HepG2 (cell line): Measurements from ENCODE around the gene GRIP1. TPM values are rescaled to one million over a fixed set of nuclear protein-coding genes. Genes with fewer than 3 reads are reported as not detected.

ENCODE experiments used
- DNMT1 ChIP-seq: sonication (generic); formaldehyde crosslinking; IDR thresholded peaks from 2 replicates; pipeline ENCODE4 v1.5.1; 2020; ENCODE audit warnings: mild to moderate bottlenecking, missing genetic modification reagents
- FOXK2 ChIP-seq: fragments of 450-650 bp; IDR thresholded peaks from 2 replicates; pipeline ENCODE4 v1.6.1; 2016
- GFI1 ChIP-seq: sonication (generic); formaldehyde crosslinking; IDR thresholded peaks from 2 replicates; pipeline ENCODE4 v1.5.0; 2020; ENCODE audit warnings: missing genetic modification reagents, mild to moderate bottlenecking, borderline replicate concordance
- KLF15 ChIP-seq: sonication (generic); formaldehyde crosslinking; IDR thresholded peaks from 2 replicates; pipeline ENCODE4 v1.8.1; 2023; ENCODE audit warnings: borderline replicate concordance, mild to moderate bottlenecking, inconsistent platforms, missing genetic modification reagents, mixed read lengths
- PAX8 ChIP-seq: sonication (generic); formaldehyde crosslinking; IDR thresholded peaks from 2 replicates; pipeline ENCODE4 v1.8.0; 2022; ENCODE audit warnings: mild to moderate bottlenecking, missing genetic modification reagents, borderline replicate concordance
- TRAFD1 ChIP-seq: sonication (generic); formaldehyde crosslinking; IDR thresholded peaks from 2 replicates; pipeline ENCODE4 v1.5.1; 2020; ENCODE audit warnings: missing genetic modification reagents, mild to moderate bottlenecking, borderline replicate concordance
- ZFP36L1 ChIP-seq: sonication (generic); formaldehyde crosslinking; IDR thresholded peaks from 2 replicates; pipeline ENCODE4 v1.8.0; 2022; ENCODE audit warnings: mild to moderate bottlenecking, missing genetic modification reagents, moderate library complexity
- ZNF562 ChIP-seq: sonication (generic); formaldehyde crosslinking; IDR thresholded peaks from 2 replicates; pipeline ENCODE4 v1.8.0; 2022; ENCODE audit warnings: missing genetic modification reagents, borderline replicate concordance
- ZNF569 ChIP-seq: sonication (generic); formaldehyde crosslinking; IDR thresholded peaks from 2 replicates; pipeline ENCODE4 v1.5.0; 2020; ENCODE audit warnings: mild to moderate bottlenecking, missing genetic modification reagents, moderate library complexity, borderline replicate concordance
- ZNF703 ChIP-seq: sonication (generic); formaldehyde crosslinking; IDR thresholded peaks from 2 replicates; pipeline ENCODE4 v1.5.1; 2020; ENCODE audit warnings: missing genetic modification reagents, mild to moderate bottlenecking, moderate library complexity, borderline replicate concordance
- ZNF788 ChIP-seq: sonication (generic); formaldehyde crosslinking; IDR thresholded peaks from 2 replicates; pipeline ENCODE4 v1.5.0; 2020; ENCODE audit warnings: mild to moderate bottlenecking, missing genetic modification reagents, borderline replicate concordance
- polyA plus RNA-seq, 8 experiments: library from polyadenylated mRNA; depleted of rRNA in 3 of 8; stranded (reverse) in 7 of 8; unstranded in 1 of 8; fragments of >200 nt; fragmentation: Illumina TruSeq in 4 of 8; extraction: Trizol in 4 of 8; gene quantifications; 2 replicates each; pipeline versions ENCODE4 v1.2.1 to v1.2.3, GENCODE V29; 2011 to 2016; ENCODE audit warnings: low read depth in 4 of 8, missing spikeins in 1 of 8, mixed read lengths in 1 of 8; ENCODE audit not compliant: insufficient read depth in 1 of 8
- total RNA-seq, 5 experiments: library from RNA; depleted of rRNA; stranded (reverse); fragments of >200 nt; fragmentation: Illumina TruSeq; extraction: Trizol; gene quantifications; 2 replicates each; pipeline ENCODE4 v1.2.3, GENCODE V29; 2016; ENCODE audit warnings: low read depth in 1 of 5
- TF ChIP-seq, protein P1 (sequence below): sonication (generic); formaldehyde crosslinking; IDR thresholded peaks from 2 replicates; pipeline ENCODE4 v1.4.0; 2020; ENCODE audit warnings: missing genetic modification reagents, mild to moderate bottlenecking, borderline replicate concordance

The GRIP1 gene
- total and polyA plus RNA-seq, 2 of the 13 experiments (the other 11 are each of a cell fraction or from before 2014, with no cell fraction given) = not detected

GRCh38 chr12:66453120-66453519, 225.8 kb downstream of the GRIP1 start (continued):
- TF ChIP-seq, protein P1, sequence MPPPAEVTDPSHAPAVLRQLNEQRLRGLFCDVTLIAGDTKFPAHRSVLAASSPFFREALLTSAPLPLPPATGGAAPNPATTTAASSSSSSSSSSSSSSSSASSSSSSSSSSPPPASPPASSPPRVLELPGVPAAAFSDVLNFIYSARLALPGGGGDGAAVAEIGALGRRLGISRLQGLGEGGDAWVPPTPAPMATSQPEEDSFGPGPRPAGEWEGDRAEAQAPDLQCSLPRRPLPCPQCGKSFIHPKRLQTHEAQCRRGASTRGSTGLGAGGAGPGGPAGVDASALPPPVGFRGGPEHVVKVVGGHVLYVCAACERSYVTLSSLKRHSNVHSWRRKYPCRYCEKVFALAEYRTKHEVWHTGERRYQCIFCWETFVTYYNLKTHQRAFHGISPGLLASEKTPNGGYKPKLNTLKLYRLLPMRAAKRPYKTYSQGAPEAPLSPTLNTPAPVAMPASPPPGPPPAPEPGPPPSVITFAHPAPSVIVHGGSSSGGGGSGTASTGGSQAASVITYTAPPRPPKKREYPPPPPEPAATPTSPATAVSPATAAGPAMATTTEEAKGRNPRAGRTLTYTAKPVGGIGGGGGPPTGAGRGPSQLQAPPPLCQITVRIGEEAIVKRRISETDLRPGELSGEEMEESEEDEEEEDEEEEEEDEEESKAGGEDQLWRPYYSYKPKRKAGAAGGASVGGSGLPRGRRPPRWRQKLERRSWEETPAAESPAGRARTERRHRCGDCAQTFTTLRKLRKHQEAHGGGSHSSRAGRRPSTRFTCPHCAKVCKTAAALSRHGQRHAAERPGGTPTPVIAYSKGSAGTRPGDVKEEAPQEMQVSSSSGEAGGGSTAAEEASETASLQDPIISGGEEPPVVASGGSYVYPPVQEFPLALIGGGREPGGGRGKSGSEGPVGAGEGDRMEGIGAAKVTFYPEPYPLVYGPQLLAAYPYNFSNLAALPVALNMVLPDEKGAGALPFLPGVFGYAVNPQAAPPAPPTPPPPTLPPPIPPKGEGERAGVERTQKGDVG (CRISPR knock-in tag) = no peak
- no peak for TF ChIP-seq PAX8 (CRISPR knock-in tag)
- TF ChIP-seq ZFP36L1 = no peak
- no peak for TF ChIP-seq KLF15 (CRISPR knock-in tag)
- no peak for TF ChIP-seq GFI1 (CRISPR knock-in tag)
- TF ChIP-seq ZNF562 (CRISPR knock-in tag) = no peak
- TF ChIP-seq ZNF569 (CRISPR knock-in tag) = no peak
- TF ChIP-seq ZNF703 (CRISPR knock-in tag) = no peak
- no peak for TF ChIP-seq TRAFD1 (CRISPR knock-in tag)
- no peak for TF ChIP-seq FOXK2
- no peak for TF ChIP-seq DNMT1 (CRISPR knock-in tag)
- TF ChIP-seq ZNF788 (CRISPR knock-in tag) = no peak
